Fibroblast of skin of abdomen (primary cell): Measurements from ENCODE around the gene KEAP1. TPM values are rescaled to one million over a fixed set of nuclear protein-coding genes. Genes with fewer than 3 reads are reported as not detected.
"Not testable (repeated sequence)": the region's sequence is repeated elsewhere in the genome, so short reads cannot be mapped to it uniquely, and the experiment has no call there.

Source experiments
- DNase-seq: peaks from one replicate; pipeline ENCODE4 v3.0.0-alpha.2; 2013
- polyA plus RNA-seq, 2 experiments: library from polyadenylated mRNA; unstranded; fragments of 120-200 nt; gene quantifications; one replicate each; pipeline ENCODE4 v1.2.1, GENCODE V29; 2013; ENCODE audit not compliant: insufficient read length in 2 of 2

KEAP1 gene
- polyA plus RNA-seq (2013, experiment 1 of 2; ENCODE audit: insufficient read length) = 58.6 TPM
- 58.5 TPM for polyA plus RNA-seq (2013, experiment 2 of 2; ENCODE audit: insufficient read length)

- DNase-seq = peak; percentile 33
Measured at GRCh38 chr19:10503002-10503789, at the start of gene KEAP1. KEAP1 (minus strand) TSS chr19:10503356; CDS start chr19:10500033, 3,323 bp downstream.

- no peak for DNase-seq
Measured at GRCh38 chr19:10552510-10553053, 49.4 kb upstream of the KEAP1 start.

- no peak for DNase-seq
Measured at GRCh38 chr19:10551698-10552301, 48.6 kb upstream of the KEAP1 start.

- DNase-seq = not testable (repeated sequence)
Measured at GRCh38 chr19:10551006-10551405, 47.9 kb upstream of the KEAP1 start.

- no peak for DNase-seq
Measured at GRCh38 chr19:10550336-10550735, 47.2 kb upstream of the KEAP1 start.

GRCh38 chr19:10549733-10550132 lies 46.6 kb upstream of the KEAP1 start:
- DNase-seq = no peak

GRCh38 chr19:10548746-10549276 lies 45.7 kb upstream of the KEAP1 start:
- no peak for DNase-seq

GRCh38 chr19:10546817-10547216 lies 43.7 kb upstream of the KEAP1 start:
- no peak for DNase-seq

- no peak for DNase-seq
Measured at GRCh38 chr19:10544753-10545251, 41.6 kb upstream of the KEAP1 start.

- DNase-seq = no peak
Measured at GRCh38 chr19:10544242-10544752, 41.1 kb upstream of the KEAP1 start.

- DNase-seq = peak; percentile 61
Measured at GRCh38 chr19:10543420-10544241, 40.5 kb upstream of the KEAP1 start, which contains the start of gene ATG4D. ATG4D (plus strand) TSS chr19:10543904; CDS start chr19:10544091, 187 bp downstream.

GRCh38 chr19:10543059-10543419 lies 39.9 kb upstream of the KEAP1 start:
- DNase-seq = no peak

GRCh38 chr19:10539016-10539415 lies 35.9 kb upstream of the KEAP1 start:
- DNase-seq = not testable (repeated sequence)

GRCh38 chr19:10538204-10538983 lies 35.2 kb upstream of the KEAP1 start:
- no peak for DNase-seq

- no peak for DNase-seq
Measured at GRCh38 chr19:10537668-10538067, 34.5 kb upstream of the KEAP1 start.

GRCh38 chr19:10535613-10536012 lies 32.5 kb upstream of the KEAP1 start:
- DNase-seq = no peak

- DNase-seq = peak; percentile 92
Measured at GRCh38 chr19:10533646-10534386, 30.7 kb upstream of the KEAP1 start.

GRCh38 chr19:10532457-10532856 lies 29.3 kb upstream of the KEAP1 start:
- DNase-seq = no peak

- DNase-seq = not testable (repeated sequence)
Measured at GRCh38 chr19:10526887-10527286, 23.7 kb upstream of the KEAP1 start.

- no peak for DNase-seq
Measured at GRCh38 chr19:10525636-10526035, 22.5 kb upstream of the KEAP1 start.
